Measurements from ENCODE around the gene SRD5A3. TPM values are rescaled to one million over a fixed set of nuclear protein-coding genes. Genes with fewer than 3 reads are reported as not detected.

Gene SRD5A3
- polyA plus RNA-seq (2013, experiment 1 of 4), result 30.3 TPM
- polyA plus RNA-seq (2013, experiment 2 of 4), result 27.3 TPM
- 30.6 TPM for polyA plus RNA-seq (2013, experiment 3 of 4)
- 29.4 TPM for polyA plus RNA-seq (2013, experiment 4 of 4)

- WGBS, 2 experiments, result 0 to 1% methylated on average over 95 of the region's 95 CpGs
- Histone ChIP-seq H3K27ac (ENCODE audit: insufficient read depth, low read depth, low read length, poor library complexity, severe bottlenecking) (peak within 1 kb of the TSS; percentile 76), H3K9me3 (ENCODE audit: control insufficient read depth, low read length) (no peaks in the 10 kb centered on the region), H3K27me3 (ENCODE audit: control insufficient read depth, insufficient read depth, low read length, poor library complexity, severe bottlenecking) (no peaks in the 10 kb centered on the region), H3K36me3 (ENCODE audit: control insufficient read depth, insufficient read depth, low read length) (no peaks in the 10 kb centered on the region), H3K4me3 (ENCODE audit: insufficient read depth, low read depth, low read length) (peak within 1 kb of the TSS; percentile 56), H3K4me1 (ENCODE audit: control insufficient read depth, insufficient read depth, low read length) (peaks cover 3% of the 10 kb centered on the region)
These were observed at the start of gene SRD5A3 for GRCh38 chr4:55345980-55346850. TSS of gene SRD5A3 (plus strand) at chr4:55346242. CDS start at chr4:55346337, 95 bp downstream.

DNA sequence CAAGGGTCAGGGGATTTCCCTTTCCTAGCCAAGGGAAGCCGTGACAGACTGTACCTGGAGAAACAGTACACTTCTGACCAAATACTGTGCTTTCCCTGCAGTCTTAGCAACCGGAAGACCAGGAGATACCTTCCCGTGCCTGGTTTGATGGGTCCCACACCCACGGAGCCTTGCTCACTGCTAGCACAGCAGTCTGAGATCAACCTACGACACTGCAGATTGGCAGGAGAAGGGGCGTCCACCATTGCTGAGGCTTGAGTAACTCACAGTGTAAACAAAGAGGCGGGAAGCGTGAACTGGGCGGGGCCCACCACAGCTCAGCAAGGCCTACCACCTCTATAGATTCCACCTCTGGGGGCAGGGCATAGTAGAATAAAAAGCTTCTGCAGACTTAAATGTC lies 48.7 kb upstream of the SRD5A3 start:
- Histone ChIP-seq H3K27ac (ENCODE audit: insufficient read depth, low read depth, low read length, poor library complexity, severe bottlenecking) (no peak overlapping the region), H3K9me3 (ENCODE audit: control insufficient read depth, low read length) (no peaks in the 10 kb centered on the region), H3K36me3 (ENCODE audit: control insufficient read depth, insufficient read depth, low read length) (no peaks in the 10 kb centered on the region), H3K27me3 (ENCODE audit: control insufficient read depth, insufficient read depth, low read length, poor library complexity, severe bottlenecking) (no peaks in the 10 kb centered on the region), H3K4me3 (ENCODE audit: insufficient read depth, low read depth, low read length) (no peak overlapping the region), H3K4me1 (ENCODE audit: control insufficient read depth, insufficient read depth, low read length) (no peaks in the 10 kb centered on the region)
- 94 to 95% methylated on average over 9 of the region's 9 CpGs for WGBS, 2 experiments

- Histone ChIP-seq H3K4me1 (ENCODE audit: control insufficient read depth, insufficient read depth, low read length) (no peaks in the 10 kb centered on the region), H3K9me3 (ENCODE audit: control insufficient read depth, low read length) (no peaks in the 10 kb centered on the region), H3K4me3 (ENCODE audit: insufficient read depth, low read depth, low read length) (no peak overlapping the region), H3K27ac (ENCODE audit: insufficient read depth, low read depth, low read length, poor library complexity, severe bottlenecking) (no peak overlapping the region), H3K36me3 (ENCODE audit: control insufficient read depth, insufficient read depth, low read length) (no peaks in the 10 kb centered on the region), H3K27me3 (ENCODE audit: control insufficient read depth, insufficient read depth, low read length, poor library complexity, severe bottlenecking) (no peaks in the 10 kb centered on the region)
- WGBS, 2 experiments, result 79 to 81% methylated on average over 3 of the region's 3 CpGs
These were observed 42.3 kb upstream of the SRD5A3 start for GRCh38 chr4:55303760-55304165.

DNA sequence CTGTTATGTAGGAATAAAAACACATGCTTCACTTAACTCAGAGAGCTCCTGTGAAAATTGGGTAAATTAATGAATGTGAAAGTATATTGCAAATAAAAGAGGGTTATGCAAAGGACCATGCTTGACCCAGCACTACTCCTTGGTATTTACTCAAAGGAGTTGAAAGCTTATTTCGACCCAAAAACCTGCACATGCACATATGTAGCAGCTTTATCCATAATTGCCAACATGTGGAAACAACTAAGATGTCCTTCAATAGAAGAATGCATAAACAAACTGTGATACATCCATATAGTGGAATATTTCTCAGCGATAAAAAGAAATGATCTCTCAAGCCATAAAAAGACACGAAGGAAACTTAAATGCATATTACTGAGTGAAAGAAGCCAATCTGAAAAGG lies 41.7 kb upstream of the SRD5A3 start:
- H3K4me3 ChIP-seq (ENCODE audit: insufficient read depth, low read depth, low read length), result no peak overlapping the region
- H3K36me3 ChIP-seq (ENCODE audit: control insufficient read depth, insufficient read depth, low read length), result no peaks in the 10 kb centered on the region
- H3K4me1 ChIP-seq (ENCODE audit: control insufficient read depth, insufficient read depth, low read length), result no peaks in the 10 kb centered on the region
- no peaks in the 10 kb centered on the region for H3K9me3 ChIP-seq (ENCODE audit: control insufficient read depth, low read length)
- no peak overlapping the region for H3K27ac ChIP-seq (ENCODE audit: insufficient read depth, low read depth, low read length, poor library complexity, severe bottlenecking)
- no peaks in the 10 kb centered on the region for H3K27me3 ChIP-seq (ENCODE audit: control insufficient read depth, insufficient read depth, low read length, poor library complexity, severe bottlenecking)
- 78 to 92% methylated on average over 1 to 3 of the region's 3 CpGs for WGBS, 2 experiments

GRCh38 chr4:55308071-55308470 lies 38.0 kb upstream of the SRD5A3 start:
- no peaks in the 10 kb centered on the region for H3K9me3 ChIP-seq (ENCODE audit: control insufficient read depth, low read length)
- H3K4me1 ChIP-seq (ENCODE audit: control insufficient read depth, insufficient read depth, low read length), result no peaks in the 10 kb centered on the region
- H3K27ac ChIP-seq (ENCODE audit: insufficient read depth, low read depth, low read length, poor library complexity, severe bottlenecking), result no peak overlapping the region
- H3K4me3 ChIP-seq (ENCODE audit: insufficient read depth, low read depth, low read length), result no peak overlapping the region
- H3K36me3 ChIP-seq (ENCODE audit: control insufficient read depth, insufficient read depth, low read length), result no peaks in the 10 kb centered on the region
- WGBS, 2 experiments, result 94 to 100% methylated on average over 2 of the region's 2 CpGs
- H3K27me3 ChIP-seq (ENCODE audit: control insufficient read depth, insufficient read depth, low read length, poor library complexity, severe bottlenecking), result no peaks in the 10 kb centered on the region

GRCh38 chr4:55311792-55312488 lies 34.1 kb upstream of the SRD5A3 start:
- H3K4me3 ChIP-seq (ENCODE audit: insufficient read depth, low read depth, low read length), result no peak overlapping the region
- 91 to 95% methylated on average over 4 of the region's 5 CpGs for WGBS, 2 experiments
- H3K27me3 ChIP-seq (ENCODE audit: control insufficient read depth, insufficient read depth, low read length, poor library complexity, severe bottlenecking), result no peaks in the 10 kb centered on the region
- no peaks in the 10 kb centered on the region for H3K9me3 ChIP-seq (ENCODE audit: control insufficient read depth, low read length)
- H3K36me3 ChIP-seq (ENCODE audit: control insufficient read depth, insufficient read depth, low read length), result no peaks in the 10 kb centered on the region
- H3K27ac ChIP-seq (ENCODE audit: insufficient read depth, low read depth, low read length, poor library complexity, severe bottlenecking), result no peak overlapping the region
- no peaks in the 10 kb centered on the region for H3K4me1 ChIP-seq (ENCODE audit: control insufficient read depth, insufficient read depth, low read length)

GRCh38 chr4:55312489-55313101 lies 33.4 kb upstream of the SRD5A3 start:
- no peaks in the 10 kb centered on the region for H3K27me3 ChIP-seq (ENCODE audit: control insufficient read depth, insufficient read depth, low read length, poor library complexity, severe bottlenecking)
- H3K4me3 ChIP-seq (ENCODE audit: insufficient read depth, low read depth, low read length), result no peak overlapping the region
- no peaks in the 10 kb centered on the region for H3K4me1 ChIP-seq (ENCODE audit: control insufficient read depth, insufficient read depth, low read length)
- H3K36me3 ChIP-seq (ENCODE audit: control insufficient read depth, insufficient read depth, low read length), result no peaks in the 10 kb centered on the region
- 88 to 95% methylated on average over 1 of the region's 1 CpG for WGBS, 2 experiments
- H3K9me3 ChIP-seq (ENCODE audit: control insufficient read depth, low read length), result no peaks in the 10 kb centered on the region
- no peak overlapping the region for H3K27ac ChIP-seq (ENCODE audit: insufficient read depth, low read depth, low read length, poor library complexity, severe bottlenecking)

GRCh38 chr4:55314141-55314820 lies 31.8 kb upstream of the SRD5A3 start:
- 78 to 83% methylated on average over 3 to 4 of the region's 4 CpGs for WGBS, 2 experiments
- no peak overlapping the region for H3K4me3 ChIP-seq (ENCODE audit: insufficient read depth, low read depth, low read length)
- H3K27me3 ChIP-seq (ENCODE audit: control insufficient read depth, insufficient read depth, low read length, poor library complexity, severe bottlenecking), result no peaks in the 10 kb centered on the region
- H3K9me3 ChIP-seq (ENCODE audit: control insufficient read depth, low read length), result no peaks in the 10 kb centered on the region
- no peak overlapping the region for H3K27ac ChIP-seq (ENCODE audit: insufficient read depth, low read depth, low read length, poor library complexity, severe bottlenecking)
- no peaks in the 10 kb centered on the region for H3K4me1 ChIP-seq (ENCODE audit: control insufficient read depth, insufficient read depth, low read length)
- no peaks in the 10 kb centered on the region for H3K36me3 ChIP-seq (ENCODE audit: control insufficient read depth, insufficient read depth, low read length)

GRCh38 chr4:55318175-55319129 lies 27.6 kb upstream of the SRD5A3 start:
- H3K4me1 ChIP-seq (ENCODE audit: control insufficient read depth, insufficient read depth, low read length), result no peaks in the 10 kb centered on the region
- no peaks in the 10 kb centered on the region for H3K9me3 ChIP-seq (ENCODE audit: control insufficient read depth, low read length)
- H3K27me3 ChIP-seq (ENCODE audit: control insufficient read depth, insufficient read depth, low read length, poor library complexity, severe bottlenecking), result no peaks in the 10 kb centered on the region
- H3K4me3 ChIP-seq (ENCODE audit: insufficient read depth, low read depth, low read length), result no peak overlapping the region
- 95 to 96% methylated on average over 4 of the region's 5 CpGs for WGBS, 2 experiments
- H3K27ac ChIP-seq (ENCODE audit: insufficient read depth, low read depth, low read length, poor library complexity, severe bottlenecking), result no peak overlapping the region
- H3K36me3 ChIP-seq (ENCODE audit: control insufficient read depth, insufficient read depth, low read length), result no peaks in the 10 kb centered on the region
